Cardiac fibroblast (primary cell): ENCODE data around the gene TEFM.
A peak's percentile ranks its signal among the peaks of the same experiment; 100 is the strongest.
"Not testable (repeated sequence)": the region's sequence is repeated elsewhere in the genome, so short reads cannot be mapped to it uniquely, and the experiment has no call there.

Source experiments
- DNase-seq, 2 donors: peaks; one replicate each; pipeline versions ENCODE4 v3.0.0 to v3.0.0-alpha.2; 2010; ENCODE audit warnings: low read depth in 2 of 2
- H3K4me3 ChIP-seq, 2 donors: replicated peaks in 1 of 2; 1 replicate in 1 of 2; 2 replicates in 1 of 2; pipeline ENCODE4 v1.5.1; 2011; ENCODE audit warnings: low read depth in 2 of 2, low read length in 2 of 2, mild to moderate bottlenecking in 2 of 2, moderate library complexity in 1 of 2
- TF ChIP-seq, protein P1 (sequence below): IDR thresholded peaks from one replicate; pipeline ENCODE4 v1.5.1; 2011; ENCODE audit warnings: low read depth, mild to moderate bottlenecking, low read length, inconsistent platforms

Gene TEFM

DNA sequence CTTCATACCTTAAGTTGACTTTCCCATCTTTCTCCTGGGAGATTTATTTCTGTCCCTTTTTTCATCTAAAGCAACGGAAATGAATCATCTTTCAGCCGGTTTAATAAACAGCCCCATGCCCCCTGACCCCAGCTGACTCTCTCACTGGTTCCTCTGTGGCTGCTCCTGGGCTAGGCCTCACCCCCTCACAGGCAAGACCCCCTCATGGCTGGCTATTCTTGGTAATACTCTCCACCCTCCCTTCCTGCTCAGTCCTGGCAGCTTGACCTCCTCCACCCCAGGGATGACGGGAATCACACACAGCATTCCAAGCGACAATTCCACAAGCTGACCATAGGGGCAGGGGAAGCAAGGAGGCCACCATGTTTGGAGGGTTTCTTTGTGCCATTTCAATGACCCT, 14.2 kb upstream of the TEFM start:
- peak; percentile 18 to 45 for DNase-seq
- H3K4me3 ChIP-seq = no peak overlapping the region
- TF ChIP-seq, protein P1, sequence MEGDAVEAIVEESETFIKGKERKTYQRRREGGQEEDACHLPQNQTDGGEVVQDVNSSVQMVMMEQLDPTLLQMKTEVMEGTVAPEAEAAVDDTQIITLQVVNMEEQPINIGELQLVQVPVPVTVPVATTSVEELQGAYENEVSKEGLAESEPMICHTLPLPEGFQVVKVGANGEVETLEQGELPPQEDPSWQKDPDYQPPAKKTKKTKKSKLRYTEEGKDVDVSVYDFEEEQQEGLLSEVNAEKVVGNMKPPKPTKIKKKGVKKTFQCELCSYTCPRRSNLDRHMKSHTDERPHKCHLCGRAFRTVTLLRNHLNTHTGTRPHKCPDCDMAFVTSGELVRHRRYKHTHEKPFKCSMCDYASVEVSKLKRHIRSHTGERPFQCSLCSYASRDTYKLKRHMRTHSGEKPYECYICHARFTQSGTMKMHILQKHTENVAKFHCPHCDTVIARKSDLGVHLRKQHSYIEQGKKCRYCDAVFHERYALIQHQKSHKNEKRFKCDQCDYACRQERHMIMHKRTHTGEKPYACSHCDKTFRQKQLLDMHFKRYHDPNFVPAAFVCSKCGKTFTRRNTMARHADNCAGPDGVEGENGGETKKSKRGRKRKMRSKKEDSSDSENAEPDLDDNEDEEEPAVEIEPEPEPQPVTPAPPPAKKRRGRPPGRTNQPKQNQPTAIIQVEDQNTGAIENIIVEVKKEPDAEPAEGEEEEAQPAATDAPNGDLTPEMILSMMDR = peak; percentile 15

DNA sequence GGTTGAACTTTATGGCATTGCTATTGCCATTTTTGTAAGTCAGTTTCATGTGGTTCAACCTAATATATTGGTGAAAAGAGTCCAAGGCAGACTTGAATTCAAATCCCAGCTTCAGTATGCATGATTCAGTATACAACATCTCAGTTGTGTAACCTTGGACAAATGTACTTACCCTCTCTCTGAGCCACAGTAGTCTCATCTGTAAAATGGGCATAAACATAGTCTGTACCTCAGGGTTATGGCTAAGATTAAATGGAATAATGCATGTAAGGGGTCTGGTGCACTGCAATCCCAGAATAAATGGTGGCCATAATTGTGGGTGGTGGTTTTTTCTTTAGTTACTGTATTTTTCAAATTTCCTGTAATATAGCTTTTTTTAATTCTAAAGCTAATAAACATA, 11.0 kb upstream of the TEFM start:
- TF ChIP-seq, protein P1 = no peak
- no peak for DNase-seq
- H3K4me3 ChIP-seq = no peak overlapping the region

DNA sequence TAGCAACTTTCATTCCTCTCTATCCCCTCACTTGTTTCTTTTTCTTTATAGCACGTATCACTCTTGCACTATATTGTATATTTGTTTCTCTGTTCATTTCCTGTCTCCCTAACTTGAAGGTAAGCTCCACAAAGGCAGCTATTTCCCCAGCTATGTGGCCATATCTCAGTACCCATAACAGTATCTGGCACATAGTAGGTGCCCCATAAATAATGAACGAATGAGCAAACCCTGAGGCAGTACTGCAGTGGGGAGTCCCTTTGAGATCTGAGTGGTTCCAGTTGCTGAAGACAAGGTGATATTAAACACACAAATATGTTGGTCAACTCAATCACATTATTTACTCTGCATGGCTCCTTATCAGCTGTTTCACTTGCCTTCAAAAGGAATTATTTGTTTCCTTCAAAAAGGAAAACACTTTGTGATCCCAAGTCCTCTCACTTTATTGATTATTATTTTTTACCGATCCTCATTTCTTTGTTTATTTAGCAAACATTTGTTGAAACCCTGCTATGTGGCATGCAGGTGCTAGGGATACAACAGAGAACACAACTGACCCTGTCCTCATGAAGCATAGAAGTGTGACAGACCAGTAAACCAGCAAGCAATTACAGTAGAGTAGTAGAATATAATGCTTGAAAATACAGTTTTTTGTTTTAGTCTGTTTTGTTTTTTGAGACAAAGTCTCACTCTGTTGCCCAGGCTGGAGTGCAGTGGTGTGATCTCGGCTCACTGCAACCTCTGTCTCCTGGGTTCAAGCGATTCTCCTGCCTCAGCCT, 10.0 kb upstream of the TEFM start:
- DNase-seq = no peak
- TF ChIP-seq, protein P1 = no peak
- no peak overlapping the region for H3K4me3 ChIP-seq

DNA sequence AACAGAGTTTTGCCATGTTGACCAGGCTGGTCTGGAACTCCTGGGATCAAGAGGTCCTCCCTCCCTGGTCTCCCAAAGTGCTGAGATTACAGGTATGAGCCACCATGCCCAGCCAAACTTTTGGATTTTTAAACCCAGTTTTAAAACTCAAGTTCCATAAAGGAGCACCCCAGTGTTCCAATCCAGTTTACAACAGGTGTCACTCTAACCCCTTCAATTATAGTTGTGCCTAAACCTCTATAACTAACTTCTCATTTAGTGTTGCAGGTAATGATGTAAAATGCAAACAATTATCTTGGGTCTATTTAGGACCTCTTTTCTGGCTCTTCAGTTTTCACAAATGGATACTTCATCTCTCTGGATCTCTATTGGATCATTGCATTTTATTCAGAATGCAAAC, 7.9 kb upstream of the TEFM start:
- H3K4me3 ChIP-seq = no peak overlapping the region
- DNase-seq = no peak
- TF ChIP-seq, protein P1 = no peak

DNA sequence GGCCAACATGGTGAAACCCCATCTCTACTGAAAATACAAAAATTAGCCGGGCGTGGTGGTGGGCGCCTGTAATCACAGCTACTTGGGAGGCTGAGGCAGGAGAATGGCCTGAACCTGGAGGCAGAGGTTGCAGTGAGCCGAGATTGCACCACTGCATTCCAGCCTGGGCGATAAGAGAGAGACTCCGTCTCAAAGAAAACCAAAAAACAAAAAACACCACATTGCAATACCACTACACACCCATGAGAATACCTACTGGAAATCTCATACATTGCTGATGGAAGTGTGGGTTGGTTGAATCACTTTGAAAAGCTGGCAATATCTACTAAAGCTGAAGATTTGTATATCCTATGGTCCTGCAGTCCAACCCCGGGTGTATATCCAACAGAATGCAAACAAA, 4.1 kb upstream of the TEFM start:
- DNase-seq, H3K4me3 ChIP-seq: not testable (repeated sequence)

DNA sequence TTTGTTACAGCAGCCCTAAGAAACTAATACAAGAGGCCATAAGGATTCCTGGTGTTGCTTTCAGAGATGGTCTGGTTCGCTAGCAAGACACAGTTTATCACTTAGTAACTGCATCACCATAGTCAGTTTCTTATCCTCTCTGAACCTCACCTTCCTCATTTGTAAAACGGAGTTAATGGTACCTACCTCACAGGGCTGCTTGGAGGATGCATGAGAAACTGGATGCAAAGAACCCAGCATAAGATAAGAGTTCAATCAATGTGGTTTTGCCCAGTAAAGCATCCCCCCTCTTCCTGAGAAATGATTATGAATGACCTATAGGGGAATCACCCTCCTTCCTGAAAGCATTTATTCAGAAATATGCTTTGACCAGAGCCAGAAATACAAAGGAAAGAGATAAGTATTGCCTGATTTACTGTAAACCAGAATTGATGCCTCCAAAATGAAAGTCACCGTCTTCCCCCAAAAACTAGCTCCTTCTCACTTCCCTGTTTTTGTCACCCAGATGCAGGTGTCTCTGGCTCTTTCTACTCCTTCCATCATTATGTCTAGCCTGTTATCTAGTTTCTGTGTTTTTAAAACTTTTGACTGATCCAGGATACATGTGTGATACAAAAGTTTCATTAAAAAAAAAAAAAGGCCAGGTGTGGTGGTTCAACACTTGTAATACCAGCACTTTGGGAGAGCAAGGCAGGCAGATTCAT, 2.8 kb upstream of the TEFM start:
- DNase-seq = no peak
- no peak overlapping the region for H3K4me3 ChIP-seq
- TF ChIP-seq, protein P1 = no peak

DNA sequence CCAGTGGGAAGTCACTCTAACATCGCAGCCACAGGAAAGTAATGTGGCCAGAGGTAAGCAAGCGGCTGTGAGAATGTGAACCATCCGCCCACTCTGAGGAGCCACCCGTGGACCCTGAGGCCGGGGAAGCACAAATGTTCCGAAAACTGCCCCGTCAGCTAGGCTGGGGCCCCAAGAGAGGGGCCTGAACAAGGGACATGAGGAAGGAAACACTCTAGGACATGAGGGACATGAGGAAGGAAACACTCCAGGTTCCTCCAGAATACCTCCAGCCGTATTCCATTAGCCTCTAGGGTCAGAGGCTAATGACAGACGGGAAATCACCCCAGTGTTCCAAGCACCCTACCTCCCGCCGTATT, 317 bp downstream of the TEFM start:
- peak overlapping the region; percentile 86 to 91 for H3K4me3 ChIP-seq
- no peak for DNase-seq
- TF ChIP-seq, protein P1 = no peak
